Hepatocyte (in vitro differentiated cells): ENCODE data around the gene LMO2. TPM values are rescaled to one million over a fixed set of nuclear protein-coding genes. Genes with fewer than 3 reads are reported as not detected.

Experiments used
- DNase-seq: peaks from one replicate; pipeline ENCODE4 v3.0.0-alpha.2; 2016; ENCODE audit warnings: low spot score
- H2AFZ ChIP-seq: fragments of 200-600 bp; sonication (generic); 2 replicates; pipeline ENCODE4 v1.6.0; 2016; ENCODE audit warnings: antibody characterized with exemption, mild to moderate bottlenecking
- H3K27ac ChIP-seq: fragments of 200-600 bp; sonication (generic); 2 replicates; pipeline ENCODE4 v1.5.1; 2016; ENCODE audit warnings: mild to moderate bottlenecking
- H3K27me3 ChIP-seq: fragments of 200-600 bp; sonication (generic); 2 replicates; pipeline ENCODE4 v1.6.1; 2016
- H3K36me3 ChIP-seq: fragments of 200-600 bp; sonication (generic); replicated peaks from 2 replicates; pipeline ENCODE4 v1.5.1; 2016; ENCODE audit warnings: low read depth; ENCODE audit not compliant: insufficient read depth
- H3K4me1 ChIP-seq: fragments of 200-600 bp; sonication (generic); 2 replicates; pipeline ENCODE4 v1.5.1; 2016; ENCODE audit warnings: mild to moderate bottlenecking, moderate library complexity; ENCODE audit not compliant: insufficient read depth
- H3K4me2 ChIP-seq: fragments of 200-600 bp; sonication (generic); 2 replicates; pipeline ENCODE4 v1.6.0; 2016
- H3K4me3 ChIP-seq: fragments of 200-600 bp; sonication (generic); 2 replicates; pipeline ENCODE4 v1.5.1; 2016; ENCODE audit warnings: mild to moderate bottlenecking
- H3K79me2 ChIP-seq: fragments of 200-600 bp; sonication (generic); 2 replicates; pipeline ENCODE4 v1.6.0; 2017; ENCODE audit warnings: mild to moderate bottlenecking
- H3K9me2 ChIP-seq: fragments of 200-600 bp; sonication (generic); replicated peaks from 2 replicates; pipeline ENCODE4 v1.6.0; 2017; ENCODE audit warnings: mild to moderate bottlenecking; ENCODE audit not compliant: insufficient read depth
- H3K9me3 ChIP-seq: fragments of 200-600 bp; sonication (generic); 2 replicates; pipeline ENCODE4 v1.5.1; 2016; ENCODE audit warnings: low read depth, mild to moderate bottlenecking
- H4K20me1 ChIP-seq: fragments of 200-600 bp; sonication (generic); 2 replicates; pipeline ENCODE4 v1.6.0; 2016; ENCODE audit warnings: mild to moderate bottlenecking; ENCODE audit not compliant: insufficient read depth, poor library complexity, severe bottlenecking
- CTCF ChIP-seq: fragments of 200-600 bp; sonication (generic); IDR thresholded peaks from 2 replicates; pipeline ENCODE4 v1.5.1; 2016; ENCODE audit warnings: antibody characterized with exemption, mild to moderate bottlenecking; ENCODE audit not compliant: poor library complexity
- EZH2 ChIP-seq: fragments of 200-600 bp; sonication (generic); IDR thresholded peaks from 2 replicates; pipeline ENCODE4 v1.6.1; 2016; ENCODE audit warnings: antibody characterized with exemption, mild to moderate bottlenecking, borderline replicate concordance
- EZH2phosphoT487 ChIP-seq: fragments of 200-600 bp; sonication (generic); IDR thresholded peaks from one replicate; pipeline ENCODE4 v1.6.1; 2018; ENCODE audit warnings: antibody characterized with exemption, mild to moderate bottlenecking, low read depth, moderate library complexity; ENCODE audit not compliant: unreplicated experiment, severe bottlenecking
- WGBS: methylation state at CpG from one replicate; pipeline ENCODE4 v1.1.6; 2016; ENCODE audit warnings: low lambda C conversion rate; ENCODE audit errors: missing lambda C conversion rate; 5-methylcytosine and 5-hydroxymethylcytosine counted together
- polyA plus RNA-seq: library from polyadenylated mRNA; unstranded; fragments of >200 nt; fragmentation: Nextera tagmentation; extraction: Ambion mirVana; gene quantifications from 2 replicates; pipeline ENCODE4 v1.2.1, GENCODE V29; 2016
- total RNA-seq: library from RNA; depleted of rRNA; stranded (reverse); fragments of >200 nt; gene quantifications from 2 replicates; pipeline ENCODE4 v1.2.3, GENCODE V29; 2014

Gene LMO2
- total and polyA plus RNA-seq, 2 experiments from 2014 or later: 2.5 to 5.5 TPM

- no peaks in the 10 kb centered on the region for H3K9me2 ChIP-seq
- H3K9me3 ChIP-seq: no peaks in the 10 kb centered on the region
- H4K20me1 ChIP-seq: no peaks in the 10 kb centered on the region
- no peak for TF ChIP-seq EZH2
- H3K27me3 ChIP-seq: peaks cover 46% of the 10 kb centered on the region
- no peak overlapping the region for H2AFZ ChIP-seq
- no peak overlapping the region for H3K4me2 ChIP-seq
- H3K4me1 ChIP-seq: no peaks in the 10 kb centered on the region
- H3K36me3 ChIP-seq: no peaks in the 10 kb centered on the region
- 85% methylated on average over 5 of the region's 5 CpGs for WGBS
- H3K27ac ChIP-seq: no peak overlapping the region
- no peaks in the 10 kb centered on the region for H3K79me2 ChIP-seq
- no peak overlapping the region for H3K4me3 ChIP-seq
- DNase-seq: no peak
These were observed 30.9 kb downstream of the LMO2 start for GRCh38 chr11:33860926-33861325.

- TF ChIP-seq EZH2 (no peak), CTCF (no peak)
- Histone ChIP-seq H3K27me3 (peaks cover 34% of the 10 kb centered on the region), H2AFZ (no peak overlapping the region), H3K27ac (no peak overlapping the region), H3K4me1 (no peaks in the 10 kb centered on the region), H3K36me3 (no peaks in the 10 kb centered on the region), H3K9me3 (no peaks in the 10 kb centered on the region), H3K79me2 (no peaks in the 10 kb centered on the region), H3K4me3 (no peak overlapping the region), H4K20me1 (no peaks in the 10 kb centered on the region), H3K4me2 (no peak overlapping the region), H3K9me2 (no peaks in the 10 kb centered on the region)
- 93% methylated on average over 16 of the region's 16 CpGs for WGBS
- no peak for DNase-seq
These were observed 32.6 kb downstream of the LMO2 start for GRCh38 chr11:33859306-33859705.

GRCh38 chr11:33857933-33858371, 33.9 kb downstream of the LMO2 start:
- Histone ChIP-seq H3K27me3 (peaks cover 20% of the 10 kb centered on the region), H3K79me2 (no peaks in the 10 kb centered on the region), H3K27ac (no peak overlapping the region), H3K9me3 (no peaks in the 10 kb centered on the region), H3K9me2 (no peaks in the 10 kb centered on the region), H4K20me1 (no peaks in the 10 kb centered on the region), H3K4me1 (no peaks in the 10 kb centered on the region), H3K36me3 (no peaks in the 10 kb centered on the region), H3K4me2 (no peak overlapping the region), H3K4me3 (no peak overlapping the region), H2AFZ (no peak overlapping the region)
- peak; percentile 89 for DNase-seq
- TF ChIP-seq EZH2: no peak
- no peak for TF ChIP-seq EZH2phosphoT487
- peak; percentile 97 for TF ChIP-seq CTCF
- 4% methylated on average over 10 of the region's 10 CpGs for WGBS

- TF ChIP-seq EZH2 (no peak), CTCF (no peak), EZH2phosphoT487 (no peak)
- Histone ChIP-seq H3K4me2 (no peak overlapping the region), H3K79me2 (no peaks in the 10 kb centered on the region), H4K20me1 (no peaks in the 10 kb centered on the region), H3K27ac (no peak overlapping the region), H3K4me3 (no peak overlapping the region), H2AFZ (no peak overlapping the region), H3K9me2 (no peaks in the 10 kb centered on the region), H3K9me3 (no peaks in the 10 kb centered on the region), H3K27me3 (peaks cover 3% of the 10 kb centered on the region), H3K36me3 (no peaks in the 10 kb centered on the region), H3K4me1 (no peaks in the 10 kb centered on the region)
- no peak for DNase-seq
- 53% methylated on average over 2 of the region's 2 CpGs for WGBS
These were observed 36.4 kb downstream of the LMO2 start for GRCh38 chr11:33855500-33855899.
